Neural cell (in vitro differentiated cells): ENCODE data around the gene ZBTB7A. TPM values are rescaled to one million over a fixed set of nuclear protein-coding genes. Genes with fewer than 3 reads are reported as not detected.

Source experiments
- H2AFZ ChIP-seq: fragments of 200-600, 300-800 bp; sonication (generic), shearing (Covaris generic); 2 replicates; pipeline ENCODE4 v1.6.0; 2014; ENCODE audit warnings: low read depth, mild to moderate bottlenecking, antibody characterized with exemption, low read length, moderate library complexity
- H3F3A ChIP-seq: fragments of 200-600 bp; shearing (Covaris generic); 2 replicates; pipeline ENCODE4 v1.6.1; 2016; ENCODE audit warnings: mild to moderate bottlenecking, moderate library complexity, mixed read lengths, antibody characterized with exemption, low read length; ENCODE audit not compliant: insufficient read depth, poor library complexity, severe bottlenecking
- H3K27ac ChIP-seq: fragments of 200-600, 300-800 bp; sonication (generic), shearing (Covaris generic); 2 replicates; pipeline ENCODE4 v1.5.1; 2014; ENCODE audit warnings: mild to moderate bottlenecking, low read length, moderate library complexity
- H3K27me3 ChIP-seq: fragments of 300-800, 200-600 bp; sonication (generic), shearing (Covaris generic); 2 replicates; pipeline ENCODE4 v1.6.0; 2014; ENCODE audit warnings: mild to moderate bottlenecking, low read depth, low read length, moderate library complexity; ENCODE audit not compliant: insufficient read depth
- H3K36me3 ChIP-seq: fragments of 300-800, 200-600 bp; sonication (generic), shearing (Covaris generic); 2 replicates; pipeline ENCODE4 v1.5.1; 2014; ENCODE audit warnings: mild to moderate bottlenecking, antibody characterized with exemption, low read length, moderate library complexity; ENCODE audit not compliant: insufficient read depth
- H3K4me2 ChIP-seq: fragments of 300-800, 200-600 bp; sonication (generic), shearing (Covaris generic); 2 replicates; pipeline ENCODE4 v1.6.0; 2014; ENCODE audit warnings: mild to moderate bottlenecking, low read length
- H3K4me3 ChIP-seq: fragments of 300-800, 200-600 bp; sonication (generic), shearing (Covaris generic); 2 replicates; pipeline ENCODE4 v1.5.1; 2014; ENCODE audit warnings: mild to moderate bottlenecking, low read length, moderate library complexity
- H3K79me2 ChIP-seq: fragments of 200-600 bp; shearing (Covaris generic); replicated peaks from 2 replicates; pipeline ENCODE4 v1.6.0; 2014; ENCODE audit warnings: mild to moderate bottlenecking, low read length, moderate library complexity; ENCODE audit not compliant: insufficient read depth
- H3K9ac ChIP-seq: fragments of 300-800, 200-600 bp; sonication (generic), shearing (Covaris generic); 2 replicates; pipeline ENCODE4 v1.6.1; 2016; ENCODE audit warnings: mild to moderate bottlenecking, low read length, mixed read lengths
- H3K9me2 ChIP-seq: fragments of 200-600 bp; shearing (Covaris generic); 2 replicates; pipeline ENCODE4 v1.6.1; 2016; ENCODE audit warnings: mild to moderate bottlenecking, low read length, mixed read lengths; ENCODE audit not compliant: insufficient read depth
- H3K9me3 ChIP-seq: fragments of 200-600, 300-800 bp; sonication (generic), shearing (Covaris generic); 2 replicates; pipeline ENCODE4 v1.6.1; 2016; ENCODE audit warnings: mild to moderate bottlenecking, mixed run types, low read length, moderate library complexity, mixed read lengths
- H4K20me1 ChIP-seq: fragments of 200-600 bp; shearing (Covaris generic); 2 replicates; pipeline ENCODE4 v1.6.1; 2016; ENCODE audit warnings: mild to moderate bottlenecking, mixed run types; ENCODE audit not compliant: insufficient read depth
- EP300 ChIP-seq: fragments of 450-650 bp; conservative IDR thresholded peaks from 2 replicates; pipeline ENCODE4 v1.6.1; 2014; ENCODE audit warnings: antibody characterized with exemption, mild to moderate bottlenecking, moderate library complexity; ENCODE audit not compliant: poor library complexity, severe bottlenecking
- EZH2 ChIP-seq: fragments of 200-600, 300-800 bp; shearing (Covaris generic), sonication (generic); IDR thresholded peaks from 2 replicates; pipeline ENCODE4 v1.6.1; 2014; ENCODE audit warnings: antibody characterized with exemption, low read length, borderline replicate concordance, mild to moderate bottlenecking; ENCODE audit not compliant: insufficient read depth, poor library complexity, severe bottlenecking
- MXI1 ChIP-seq: fragments of 450-650 bp; conservative IDR thresholded peaks from 2 replicates; pipeline ENCODE4 v1.6.1; 2014; ENCODE audit warnings: antibody characterized with exemption, mild to moderate bottlenecking; ENCODE audit not compliant: poor library complexity, severe bottlenecking
- POLR2AphosphoS5 ChIP-seq: IDR thresholded peaks from 2 replicates; pipeline ENCODE4 v1.6.1; 2012
- RAD21 ChIP-seq: fragments of 450-650 bp; conservative IDR thresholded peaks from 2 replicates; pipeline ENCODE4 v1.6.1; 2014; ENCODE audit warnings: antibody characterized with exemption, mild to moderate bottlenecking, moderate library complexity
- SMC3 ChIP-seq: fragments of 450-650 bp; conservative IDR thresholded peaks from 2 replicates; pipeline ENCODE4 v1.6.1; 2014; ENCODE audit warnings: antibody characterized with exemption, mild to moderate bottlenecking, moderate library complexity; ENCODE audit not compliant: poor library complexity
- TAF1 ChIP-seq: IDR thresholded peaks from 2 replicates; pipeline ENCODE4 v1.6.1; 2012; ENCODE audit warnings: low read depth
- polyA plus RNA-seq: library from polyadenylated mRNA; depleted of rRNA; stranded (reverse); fragments of >200 nt; gene quantifications from 2 replicates; pipeline ENCODE4 v1.2.3, GENCODE V29; 2014
- TF ChIP-seq, protein P1 (sequence below): fragments of 450-650 bp; IDR thresholded peaks from 2 replicates; pipeline ENCODE4 v1.5.1; 2014; ENCODE audit warnings: antibody characterized with exemption, mild to moderate bottlenecking, moderate library complexity; ENCODE audit not compliant: poor library complexity, severe bottlenecking
- TF ChIP-seq, protein P2 (sequence below): IDR thresholded peaks from 2 replicates; pipeline ENCODE4 v1.6.1; 2012; ENCODE audit warnings: borderline replicate concordance

The ZBTB7A gene
- polyA plus RNA-seq, 1 donor from 2014 or later: 1.7 TPM

DNA sequence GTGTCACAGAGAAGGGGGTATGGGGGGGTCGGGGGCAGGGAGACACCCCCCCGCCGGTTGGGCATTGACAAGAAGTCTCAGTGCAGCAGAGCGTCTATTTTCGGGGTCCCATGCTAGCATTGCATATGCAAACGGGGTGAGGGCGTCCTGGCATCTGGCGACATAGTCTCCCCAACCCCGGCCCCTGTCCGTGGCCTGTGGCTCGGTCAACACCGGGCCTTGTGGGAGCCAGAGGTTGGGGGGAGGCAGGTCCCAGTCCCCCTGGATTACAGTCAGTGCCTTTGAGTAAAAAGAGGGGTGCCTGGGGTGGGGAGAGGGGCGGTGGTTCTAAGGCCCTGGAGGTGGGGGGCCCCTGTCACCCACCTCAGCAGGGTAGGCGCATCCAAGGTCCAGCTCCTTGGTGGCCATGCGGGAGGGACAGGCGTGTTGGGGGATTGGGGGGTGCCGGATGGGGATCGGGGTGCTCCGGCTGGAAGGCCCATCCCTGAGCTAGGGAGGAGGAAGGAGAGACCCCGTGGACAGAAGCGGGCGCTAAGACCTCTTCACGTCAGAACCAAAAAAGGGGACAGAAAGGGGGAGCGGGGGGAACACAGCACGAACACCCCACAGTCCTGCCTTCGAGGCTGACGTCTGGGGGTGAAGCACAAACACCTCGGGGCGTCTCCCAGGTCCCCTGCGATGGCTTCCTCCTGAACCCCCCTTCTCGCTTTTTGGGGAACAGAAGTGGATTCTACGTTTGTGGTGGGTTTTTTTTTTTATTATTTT is 20.9 kb downstream of the ZBTB7A start:
- no peak overlapping the region for H2AFZ ChIP-seq
- no peak overlapping the region for H3K4me3 ChIP-seq
- H3K9me2 ChIP-seq: no peaks in the 10 kb centered on the region
- no peaks in the 10 kb centered on the region for H3K9me3 ChIP-seq
- no peaks in the 10 kb centered on the region for H3F3A ChIP-seq
- no peak overlapping the region for H3K27ac ChIP-seq
- no peaks in the 10 kb centered on the region for H3K79me2 ChIP-seq
- no peaks in the 10 kb centered on the region for H4K20me1 ChIP-seq
- H3K9ac ChIP-seq: no peak overlapping the region
- no peak overlapping the region for H3K4me2 ChIP-seq
- TF ChIP-seq, protein P1, sequence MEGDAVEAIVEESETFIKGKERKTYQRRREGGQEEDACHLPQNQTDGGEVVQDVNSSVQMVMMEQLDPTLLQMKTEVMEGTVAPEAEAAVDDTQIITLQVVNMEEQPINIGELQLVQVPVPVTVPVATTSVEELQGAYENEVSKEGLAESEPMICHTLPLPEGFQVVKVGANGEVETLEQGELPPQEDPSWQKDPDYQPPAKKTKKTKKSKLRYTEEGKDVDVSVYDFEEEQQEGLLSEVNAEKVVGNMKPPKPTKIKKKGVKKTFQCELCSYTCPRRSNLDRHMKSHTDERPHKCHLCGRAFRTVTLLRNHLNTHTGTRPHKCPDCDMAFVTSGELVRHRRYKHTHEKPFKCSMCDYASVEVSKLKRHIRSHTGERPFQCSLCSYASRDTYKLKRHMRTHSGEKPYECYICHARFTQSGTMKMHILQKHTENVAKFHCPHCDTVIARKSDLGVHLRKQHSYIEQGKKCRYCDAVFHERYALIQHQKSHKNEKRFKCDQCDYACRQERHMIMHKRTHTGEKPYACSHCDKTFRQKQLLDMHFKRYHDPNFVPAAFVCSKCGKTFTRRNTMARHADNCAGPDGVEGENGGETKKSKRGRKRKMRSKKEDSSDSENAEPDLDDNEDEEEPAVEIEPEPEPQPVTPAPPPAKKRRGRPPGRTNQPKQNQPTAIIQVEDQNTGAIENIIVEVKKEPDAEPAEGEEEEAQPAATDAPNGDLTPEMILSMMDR: no peak
- TF ChIP-seq MXI1: no peak
- TF ChIP-seq EP300: no peak
- TF ChIP-seq, protein P2, sequence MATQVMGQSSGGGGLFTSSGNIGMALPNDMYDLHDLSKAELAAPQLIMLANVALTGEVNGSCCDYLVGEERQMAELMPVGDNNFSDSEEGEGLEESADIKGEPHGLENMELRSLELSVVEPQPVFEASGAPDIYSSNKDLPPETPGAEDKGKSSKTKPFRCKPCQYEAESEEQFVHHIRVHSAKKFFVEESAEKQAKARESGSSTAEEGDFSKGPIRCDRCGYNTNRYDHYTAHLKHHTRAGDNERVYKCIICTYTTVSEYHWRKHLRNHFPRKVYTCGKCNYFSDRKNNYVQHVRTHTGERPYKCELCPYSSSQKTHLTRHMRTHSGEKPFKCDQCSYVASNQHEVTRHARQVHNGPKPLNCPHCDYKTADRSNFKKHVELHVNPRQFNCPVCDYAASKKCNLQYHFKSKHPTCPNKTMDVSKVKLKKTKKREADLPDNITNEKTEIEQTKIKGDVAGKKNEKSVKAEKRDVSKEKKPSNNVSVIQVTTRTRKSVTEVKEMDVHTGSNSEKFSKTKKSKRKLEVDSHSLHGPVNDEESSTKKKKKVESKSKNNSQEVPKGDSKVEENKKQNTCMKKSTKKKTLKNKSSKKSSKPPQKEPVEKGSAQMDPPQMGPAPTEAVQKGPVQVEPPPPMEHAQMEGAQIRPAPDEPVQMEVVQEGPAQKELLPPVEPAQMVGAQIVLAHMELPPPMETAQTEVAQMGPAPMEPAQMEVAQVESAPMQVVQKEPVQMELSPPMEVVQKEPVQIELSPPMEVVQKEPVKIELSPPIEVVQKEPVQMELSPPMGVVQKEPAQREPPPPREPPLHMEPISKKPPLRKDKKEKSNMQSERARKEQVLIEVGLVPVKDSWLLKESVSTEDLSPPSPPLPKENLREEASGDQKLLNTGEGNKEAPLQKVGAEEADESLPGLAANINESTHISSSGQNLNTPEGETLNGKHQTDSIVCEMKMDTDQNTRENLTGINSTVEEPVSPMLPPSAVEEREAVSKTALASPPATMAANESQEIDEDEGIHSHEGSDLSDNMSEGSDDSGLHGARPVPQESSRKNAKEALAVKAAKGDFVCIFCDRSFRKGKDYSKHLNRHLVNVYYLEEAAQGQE: no peak
- TF ChIP-seq SMC3: no peak
- TF ChIP-seq POLR2AphosphoS5: no peak
- no peak for TF ChIP-seq RAD21
- TF ChIP-seq EZH2: no peak
- no peak for TF ChIP-seq TAF1
- H3K27me3 ChIP-seq: no peaks in the 10 kb centered on the region
- no peaks in the 10 kb centered on the region for H3K36me3 ChIP-seq

DNA sequence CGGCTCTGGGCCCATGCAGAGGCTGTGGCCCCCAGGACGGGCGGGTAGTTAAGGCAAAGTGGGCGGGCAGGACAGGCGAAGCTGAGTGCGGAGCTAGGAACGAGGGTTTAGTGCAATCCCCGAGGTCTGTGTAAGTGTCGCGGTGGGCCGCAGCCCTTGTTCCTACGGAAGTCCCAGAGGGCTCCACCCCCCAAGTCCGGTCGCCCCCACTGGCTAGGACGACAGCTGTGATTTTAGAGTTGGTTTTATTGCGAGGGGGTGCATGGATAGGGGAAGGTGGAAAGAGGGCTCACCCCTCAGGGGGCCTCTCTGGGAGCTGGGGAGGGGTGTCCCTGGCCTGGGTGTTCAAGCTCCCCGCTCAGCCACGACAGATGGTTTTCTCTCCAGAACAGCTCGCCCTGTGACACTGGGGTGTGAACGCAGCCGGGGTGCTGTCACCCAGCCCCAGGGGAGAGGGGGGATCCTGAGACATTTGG is 21.7 kb downstream of the ZBTB7A start:
- no peaks in the 10 kb centered on the region for H3K36me3 ChIP-seq
- H3K9me3 ChIP-seq: no peaks in the 10 kb centered on the region
- TF ChIP-seq EZH2 (no peak), POLR2AphosphoS5 (no peak), MXI1 (no peak), RAD21 (no peak), TAF1 (no peak), EP300 (no peak), SMC3 (no peak)
- TF ChIP-seq, protein P2: no peak
- TF ChIP-seq, protein P1: no peak
- H3K9me2 ChIP-seq: no peaks in the 10 kb centered on the region
- H3K27ac ChIP-seq: no peak overlapping the region
- no peak overlapping the region for H3K4me2 ChIP-seq
- H4K20me1 ChIP-seq: no peaks in the 10 kb centered on the region
- no peaks in the 10 kb centered on the region for H3F3A ChIP-seq
- H3K4me3 ChIP-seq: no peak overlapping the region
- no peak overlapping the region for H3K9ac ChIP-seq
- no peaks in the 10 kb centered on the region for H3K79me2 ChIP-seq
- no peak overlapping the region for H2AFZ ChIP-seq
- H3K27me3 ChIP-seq: no peaks in the 10 kb centered on the region
